GM19438 (cell line): ENCODE results near the gene TFPT.
"Not testable (repeated sequence)": the region's sequence is repeated elsewhere in the genome, so short reads cannot be mapped to it uniquely, and the experiment has no call there.

Experiments
- ATAC-seq: cut with Tn5 transposase; IDR thresholded peaks from one replicate; pipeline ENCODE4 v1.9.1; 2021; ENCODE audit warnings: low read depth; ENCODE audit not compliant: unreplicated experiment

The TFPT gene

GRCh38 chr19:54125713-54126112 is 10.3 kb upstream of the TFPT start:
- no peak for ATAC-seq

- no peak for ATAC-seq
Measured at GRCh38 chr19:54124393-54124792, 8.9 kb upstream of the TFPT start.

DNA sequence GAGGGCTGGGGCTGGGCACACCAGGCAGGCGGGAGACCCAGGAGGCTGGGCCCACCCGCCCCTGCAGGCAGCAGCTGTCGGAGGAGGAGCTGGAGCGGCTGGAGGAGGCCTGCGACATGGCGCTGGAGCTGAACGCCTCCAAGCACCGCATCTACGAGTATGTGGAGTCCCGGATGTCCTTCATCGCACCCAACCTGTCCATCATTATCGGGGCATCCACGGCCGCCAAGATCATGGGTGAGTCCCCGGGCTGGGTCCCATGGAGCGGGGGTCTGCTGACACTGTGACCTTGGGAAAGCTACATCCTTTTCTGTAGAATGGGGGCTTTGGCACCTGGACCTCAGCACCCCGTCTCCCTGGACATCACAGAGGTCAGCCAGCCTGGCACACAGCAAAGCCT is 8.2 kb upstream of the TFPT start:
- no peak for ATAC-seq

- no peak for ATAC-seq
Measured at GRCh38 chr19:54121259-54121658, 5.8 kb upstream of the TFPT start.

GRCh38 chr19:54114340-54115108 is 933 bp downstream of the TFPT start:
- ATAC-seq: no peak

GRCh38 chr19:54109651-54110050 is 5.8 kb downstream of the TFPT start:
- ATAC-seq: no peak

DNA sequence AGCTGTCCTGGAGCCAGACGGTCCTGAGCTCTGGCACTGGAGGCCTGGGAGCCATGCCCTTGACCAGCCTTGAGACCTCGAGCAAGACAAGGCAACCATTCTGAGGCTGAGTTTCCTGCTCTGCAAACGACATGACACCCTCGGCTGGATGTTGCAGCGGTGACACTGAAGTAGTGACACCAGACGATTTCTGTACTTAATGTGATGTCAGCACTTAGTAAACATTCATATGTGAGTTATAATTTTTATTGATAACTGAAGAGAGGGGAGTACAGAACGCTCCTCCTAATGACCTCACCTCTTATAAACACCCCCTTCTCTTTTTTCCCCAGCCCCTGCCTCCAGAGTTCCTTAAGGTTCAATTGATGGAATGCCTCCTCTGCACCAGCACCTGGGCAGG is 7.0 kb downstream of the TFPT start:
- no peak for ATAC-seq

DNA sequence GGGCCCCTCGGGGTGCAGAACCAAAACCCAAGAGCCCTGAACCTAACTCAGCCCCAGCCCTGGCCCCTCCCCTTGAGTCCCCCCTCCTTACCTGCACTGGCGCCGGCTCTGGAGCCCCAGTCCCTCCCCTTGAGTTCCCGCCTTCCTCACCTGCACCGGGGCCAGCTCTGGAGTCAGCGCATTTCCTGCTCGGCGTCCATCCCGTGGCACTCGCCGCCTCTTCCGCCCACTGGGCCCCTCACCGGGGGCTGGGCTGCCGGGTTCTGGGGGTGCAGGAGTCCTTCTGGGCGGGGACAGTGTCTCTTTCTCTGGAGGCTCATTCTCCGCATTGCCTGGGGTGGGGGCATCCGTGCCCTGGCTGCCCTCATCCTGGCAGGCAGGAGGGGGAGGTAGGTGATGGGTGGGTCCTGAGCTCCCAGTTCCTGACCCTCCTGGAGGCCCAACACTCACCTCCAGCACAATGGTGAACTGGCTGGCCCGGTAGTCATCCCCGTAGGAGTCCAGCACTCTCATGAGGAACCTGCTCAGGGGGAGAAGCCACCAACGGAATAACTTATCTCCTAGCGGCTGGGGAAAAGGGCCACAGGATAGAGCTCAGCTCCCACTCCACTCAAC is 7.5 kb downstream of the TFPT start:
- ATAC-seq: no peak

GRCh38 chr19:54106716-54107115 is 8.7 kb downstream of the TFPT start:
- no peak for ATAC-seq

DNA sequence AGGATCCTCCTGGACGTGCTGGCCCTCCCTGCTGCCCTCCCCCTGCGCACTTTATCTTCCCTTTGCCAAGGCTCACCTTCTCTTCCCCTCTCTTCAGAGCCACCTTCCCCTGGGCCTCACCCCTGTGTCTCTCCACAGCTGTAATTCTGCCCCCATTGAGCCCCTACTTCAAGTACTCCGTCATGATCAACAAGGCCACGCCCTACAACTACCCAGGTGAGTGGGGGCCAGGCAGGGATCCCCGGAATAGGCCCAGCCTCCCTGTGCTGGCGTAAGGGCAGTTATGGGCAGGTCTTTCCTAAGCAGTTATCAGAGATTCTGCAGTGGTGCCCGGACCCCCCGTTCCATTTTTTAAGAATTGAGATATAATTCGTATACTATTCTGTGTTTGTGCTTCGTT is 9.7 kb downstream of the TFPT start:
- ATAC-seq: no peak

DNA sequence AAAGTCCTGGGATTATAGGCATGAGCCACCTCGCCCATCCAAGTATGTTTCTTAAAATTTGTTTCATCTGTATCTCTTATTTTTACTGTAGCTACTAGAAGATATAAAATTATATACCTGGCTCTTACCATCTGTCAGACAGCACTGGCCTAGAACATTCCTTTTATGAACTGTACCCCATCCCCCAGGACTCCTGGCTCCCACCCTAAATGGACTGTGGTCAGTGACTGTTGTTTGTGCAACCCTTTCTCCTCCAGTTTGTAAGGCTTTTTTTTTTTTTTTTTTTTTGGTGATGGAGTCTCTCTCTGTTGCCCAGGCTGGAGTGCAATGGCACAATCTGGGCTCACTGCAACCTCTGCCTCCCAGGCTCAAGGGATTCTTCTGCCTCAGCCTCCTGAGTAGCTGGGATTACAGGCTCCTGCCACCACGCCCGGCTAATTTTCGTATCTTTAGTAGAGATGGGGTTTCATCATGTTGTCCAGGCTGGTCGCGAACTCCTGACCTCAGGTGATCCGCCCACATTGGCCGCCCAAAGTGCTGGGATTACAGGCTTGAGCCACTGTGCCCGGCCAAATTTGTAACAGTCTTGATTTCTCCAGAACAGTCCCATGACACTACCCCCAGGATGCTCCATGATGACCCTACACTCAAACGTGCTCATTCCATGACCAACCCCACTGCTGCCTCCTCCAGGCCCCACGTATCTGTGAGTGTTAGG is 10.3 kb downstream of the TFPT start:
- ATAC-seq: no peak

- ATAC-seq: peak; percentile 81
Measured at GRCh38 chr19:54102421-54103169, 12.9 kb downstream of the TFPT start, which contains the start of gene NDUFA3. NDUFA3 (plus strand) TSS chr19:54102855; CDS start chr19:54102879, 24 bp downstream.

DNA sequence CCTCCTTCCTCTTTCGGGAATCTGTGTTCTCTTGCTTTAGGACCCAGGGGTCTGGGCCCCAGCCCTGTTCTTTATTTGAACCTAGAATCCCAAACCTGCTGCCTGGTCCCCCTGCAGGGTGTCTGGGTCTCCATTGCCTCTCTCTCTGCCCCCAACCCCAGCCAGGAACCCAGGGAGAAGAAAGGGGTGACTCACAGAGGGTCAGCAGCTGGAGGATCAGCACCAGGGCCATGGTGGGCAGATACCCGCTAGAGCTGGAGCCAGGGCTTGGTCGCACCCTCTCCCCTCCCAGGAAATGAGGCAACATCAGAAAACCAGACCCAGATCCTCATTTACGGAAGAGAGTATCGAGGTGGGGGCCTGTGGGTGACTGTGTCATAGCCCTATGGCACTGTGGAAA is 14.9 kb downstream of the TFPT start, which contains the start of gene OSCAR:
OSCAR (minus strand) TSS at position 243 of the 400 bp plus-strand sequence; CDS start at position 232, 11 bp downstream.
- no peak for ATAC-seq

DNA sequence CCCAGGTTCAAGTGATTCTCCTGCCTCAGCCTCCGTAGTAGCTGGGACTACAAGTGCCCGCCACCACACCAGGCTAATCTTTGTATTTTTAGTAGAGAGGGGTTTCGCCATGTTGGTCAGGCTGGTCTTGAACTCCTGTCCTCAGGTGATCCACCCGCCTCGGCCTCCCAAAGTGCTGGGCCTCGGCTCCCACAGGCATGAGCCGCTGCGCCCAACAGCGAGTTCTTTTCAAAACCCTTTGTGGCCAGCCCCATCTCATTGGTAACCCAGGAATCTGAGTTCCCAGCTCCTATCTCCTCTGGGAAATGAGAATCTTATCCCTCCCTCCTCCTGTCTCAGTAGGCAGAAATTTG is 15.6 kb downstream of the TFPT start:
- ATAC-seq: not testable (repeated sequence)

- ATAC-seq: no peak
Measured at GRCh38 chr19:54099190-54099902, 16.1 kb downstream of the TFPT start.

- no peak for ATAC-seq
Measured at GRCh38 chr19:54096617-54097106, 18.8 kb downstream of the TFPT start.

DNA sequence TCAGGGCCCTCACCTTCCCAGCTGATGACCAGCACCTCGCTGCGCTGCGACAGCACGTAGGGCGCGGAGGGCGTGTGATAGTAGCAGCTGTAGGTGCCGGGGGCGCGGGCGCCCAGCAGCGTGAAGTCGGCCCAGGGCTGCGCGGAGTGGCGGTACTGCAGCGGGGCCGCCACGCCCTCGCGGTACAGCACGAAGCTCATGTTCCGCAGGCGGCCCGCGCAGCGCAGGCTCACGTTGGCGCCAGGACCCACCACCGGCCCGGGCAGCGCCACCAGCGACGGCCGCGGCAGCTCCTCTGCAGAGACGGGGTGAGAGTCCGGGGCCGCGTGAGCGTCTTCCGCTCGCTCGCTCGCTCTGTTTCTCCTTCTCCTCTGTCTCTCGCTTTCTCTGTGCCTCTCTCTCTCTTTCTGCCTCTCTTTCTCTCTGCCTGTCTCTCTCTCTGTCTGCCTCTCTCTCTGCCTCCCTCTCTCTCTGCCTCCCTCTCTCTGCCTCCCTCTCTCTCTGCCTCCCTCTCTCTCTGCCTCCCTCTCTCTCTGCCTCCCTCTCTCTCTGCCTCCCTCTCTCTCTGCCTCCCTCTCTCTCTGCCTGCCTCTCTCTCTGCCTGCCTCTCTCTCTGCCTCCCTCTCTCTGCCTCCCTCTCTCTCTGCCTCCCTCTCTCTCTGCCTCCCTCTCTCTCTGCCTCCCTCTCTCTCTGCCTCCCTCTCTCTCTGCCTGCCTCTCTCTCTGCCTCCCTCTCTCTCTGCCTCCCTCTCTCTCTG is 19.4 kb downstream of the TFPT start:
- ATAC-seq: not testable (repeated sequence)

- no peak for ATAC-seq
Measured at GRCh38 chr19:54095136-54095858, 20.2 kb downstream of the TFPT start.
